Type B pancreatic cell (in vitro differentiated cells): ENCODE data around the gene ISOC2. TPM values are rescaled to one million over a fixed set of nuclear protein-coding genes. Genes with fewer than 3 reads are reported as not detected.

Experiments used
- DNase-seq: peaks from one replicate; pipeline ENCODE4 v3.0.0; 2021; ENCODE audit warnings: mixed read lengths; ENCODE audit not compliant: unreplicated experiment; ENCODE audit errors: extremely low spot score
- H3K27ac Mint-ChIP-seq: 2 replicates; pipeline ENCODE4 v1.8.0; 2021; ENCODE audit warnings: mild to moderate bottlenecking, mixed read lengths
- H3K27me3 Mint-ChIP-seq: 2 replicates; pipeline ENCODE4 v1.8.0; 2021; ENCODE audit warnings: mixed read lengths
- H3K36me3 Mint-ChIP-seq: 2 replicates; pipeline ENCODE4 v1.8.0; 2021; ENCODE audit warnings: mixed read lengths
- H3K4me1 Mint-ChIP-seq: one replicate; pipeline ENCODE4 v1.8.0; 2021; ENCODE audit warnings: mixed read lengths; ENCODE audit not compliant: unreplicated experiment
- H3K4me3 Mint-ChIP-seq: 2 replicates; pipeline ENCODE4 v1.8.0; 2021; ENCODE audit warnings: mild to moderate bottlenecking, mixed read lengths
- H3K9me3 Mint-ChIP-seq: 2 replicates; pipeline ENCODE4 v1.8.0; 2021; ENCODE audit warnings: mixed read lengths
- CTCF ChIP-seq: fragments of 200-600 bp; sonication (generic); conservative IDR thresholded peaks from 2 replicates; pipeline ENCODE4 v1.5.0; 2021; ENCODE audit warnings: antibody characterized with exemption, mild to moderate bottlenecking
- total RNA-seq: library from RNA; stranded (reverse); gene quantifications from 2 replicates; pipeline ENCODE4 v1.2.1, GENCODE V29; 2021; ENCODE audit warnings: low replicate concordance

The ISOC2 gene
- total RNA-seq, 1 donor from 2014 or later, result 47.5 TPM

GRCh38 chr19:55485439-55486011 is 24.1 kb upstream of the ISOC2 start:
- Mint-ChIP-seq H3K27ac (peak overlapping the region; percentile 86), H3K9me3 (no peaks in the 10 kb centered on the region), H3K36me3 (no peaks in the 10 kb centered on the region), H3K4me1 (peaks cover 14% of the 10 kb centered on the region), H3K27me3 (no peaks in the 10 kb centered on the region), H3K4me3 (peak overlapping the region; percentile 87)
- DNase-seq, result no peak
- no peak for TF ChIP-seq CTCF

- Mint-ChIP-seq H3K4me1 (peaks cover 16% of the 10 kb centered on the region), H3K27me3 (no peaks in the 10 kb centered on the region), H3K27ac (peak within 1 kb of the TSS; percentile 86), H3K9me3 (no peaks in the 10 kb centered on the region), H3K4me3 (peak within 1 kb of the TSS; percentile 87), H3K36me3 (no peaks in the 10 kb centered on the region)
- DNase-seq, result peak; percentile 88
- no peak for TF ChIP-seq CTCF
Observed at GRCh38 chr19:55484593-55485438, 23.4 kb upstream of the ISOC2 start, which contains the start of gene NAT14. Gene NAT14, plus strand, starts transcription at chr19:55485188. Its CDS starts 521 bp downstream, at chr19:55485709.

GRCh38 chr19:55483706-55484592 is 22.5 kb upstream of the ISOC2 start:
- H3K36me3 Mint-ChIP-seq, result no peaks in the 10 kb centered on the region
- peak overlapping the region; percentile 87 for H3K4me3 Mint-ChIP-seq
- H3K27me3 Mint-ChIP-seq, result no peaks in the 10 kb centered on the region
- no peak for TF ChIP-seq CTCF
- no peak overlapping the region for H3K27ac Mint-ChIP-seq
- no peaks in the 10 kb centered on the region for H3K9me3 Mint-ChIP-seq
- peaks cover 24% of the 10 kb centered on the region for H3K4me1 Mint-ChIP-seq
- DNase-seq, result no peak

GRCh38 chr19:55482967-55483705 is 21.7 kb upstream of the ISOC2 start:
- Mint-ChIP-seq H3K27ac (no peak overlapping the region), H3K4me3 (no peak overlapping the region), H3K27me3 (no peaks in the 10 kb centered on the region), H3K9me3 (no peaks in the 10 kb centered on the region), H3K4me1 (peaks cover 32% of the 10 kb centered on the region), H3K36me3 (no peaks in the 10 kb centered on the region)
- DNase-seq, result no peak
- no peak for TF ChIP-seq CTCF
